ENCODE measurements around the gene UBE2J1. TPM values are rescaled to one million over a fixed set of nuclear protein-coding genes. Genes with fewer than 3 reads are reported as not detected.

UBE2J1 gene, protein sequence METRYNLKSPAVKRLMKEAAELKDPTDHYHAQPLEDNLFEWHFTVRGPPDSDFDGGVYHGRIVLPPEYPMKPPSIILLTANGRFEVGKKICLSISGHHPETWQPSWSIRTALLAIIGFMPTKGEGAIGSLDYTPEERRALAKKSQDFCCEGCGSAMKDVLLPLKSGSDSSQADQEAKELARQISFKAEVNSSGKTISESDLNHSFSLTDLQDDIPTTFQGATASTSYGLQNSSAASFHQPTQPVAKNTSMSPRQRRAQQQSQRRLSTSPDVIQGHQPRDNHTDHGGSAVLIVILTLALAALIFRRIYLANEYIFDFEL
- 33.3 TPM for total RNA-seq

DNA sequence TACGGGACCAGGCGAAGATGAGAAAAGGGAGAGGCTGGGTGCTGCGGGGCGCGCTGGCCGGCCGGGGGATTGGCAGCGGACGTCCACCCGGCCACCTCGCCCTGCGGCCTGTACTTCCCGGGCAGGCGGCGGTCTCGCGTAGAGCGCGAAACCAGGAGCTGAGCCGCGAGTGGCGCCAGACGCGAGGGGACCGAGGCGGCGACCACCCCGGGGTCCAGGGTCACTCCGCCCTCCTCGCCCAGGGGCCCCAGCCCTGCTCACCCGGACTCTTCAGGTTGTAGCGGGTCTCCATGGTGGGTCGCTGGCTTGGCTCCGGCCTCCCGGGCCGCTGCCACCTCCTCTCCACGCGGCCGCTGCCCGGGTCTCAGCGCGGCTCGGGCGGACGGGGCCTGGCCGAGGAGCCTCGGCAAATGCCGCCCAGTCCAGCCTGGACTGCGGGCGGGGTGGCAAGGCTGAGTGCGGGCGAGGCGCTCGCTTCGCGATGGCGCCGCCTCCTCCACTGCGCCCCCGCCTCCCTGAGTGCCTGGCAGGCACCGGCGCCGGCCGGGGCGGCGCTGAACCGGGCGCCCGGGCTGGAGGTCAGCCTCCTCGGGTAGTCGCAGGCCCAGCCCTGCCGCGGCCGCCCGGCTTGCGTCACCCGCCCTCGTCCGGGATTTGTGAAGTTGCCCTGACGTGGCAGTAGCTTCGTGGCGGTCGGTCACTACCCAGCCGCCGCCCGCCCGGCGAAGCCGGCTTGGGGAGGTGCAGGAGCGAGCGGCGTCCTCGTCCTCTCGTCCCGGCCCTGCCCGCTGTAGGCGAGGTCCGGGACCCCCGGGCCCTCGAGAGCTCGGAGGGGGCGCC lies at the start of gene UBE2J1:
Gene UBE2J1 (minus strand): TSS at position 445 of the 840 bp plus-strand sequence. CDS start 153 bp downstream, at position 292.

DNA sequence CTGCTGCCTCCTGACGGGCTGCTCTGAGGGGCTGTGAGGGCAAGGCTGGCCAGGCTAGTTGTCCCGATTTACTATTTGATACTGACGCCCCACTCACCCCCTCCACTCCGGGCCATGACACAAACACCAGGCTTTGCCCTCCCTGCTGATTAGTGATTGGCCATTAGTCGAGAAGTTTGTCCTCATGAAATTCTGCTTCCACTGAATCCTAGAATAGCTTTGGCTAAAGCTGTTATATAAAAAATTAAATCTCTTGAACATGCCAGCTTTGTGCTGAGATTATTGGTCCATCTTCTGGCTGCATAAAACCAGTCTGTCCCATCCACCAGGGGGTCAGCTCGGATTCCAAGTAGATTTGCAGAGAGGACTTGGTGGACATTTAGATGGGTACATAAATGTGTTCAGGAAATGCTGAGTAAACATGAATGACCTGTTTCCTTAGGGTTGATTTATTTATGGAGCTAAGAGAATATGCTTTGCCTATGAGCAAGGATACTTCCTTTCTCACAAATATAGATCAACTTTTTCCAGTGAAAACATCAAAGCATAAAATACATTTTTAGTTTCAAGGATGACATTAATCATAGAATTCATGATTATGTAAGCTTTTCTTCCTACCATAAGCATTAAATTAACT lies 37.2 kb downstream of the UBE2J1 start, which contains the start of gene GABRR2:
Gene GABRR2 (minus strand): TSS at position 51 of the 637 bp plus-strand sequence. CDS start 134 bp downstream, outside the sequence.

Other genes starting within 250 kb of the UBE2J1 start
- 7.6 TPM for gene SRSF12, start 234.7 kb downstream of the UBE2J1 start, total RNA-seq
- gene PM20D2, start 206.7 kb downstream of the UBE2J1 start, total RNA-seq, result 35.8 TPM
- gene GABRR1, start 135.4 kb downstream of the UBE2J1 start, total RNA-seq, result 2.0 TPM
- gene GABRR2, start 37.4 kb downstream of the UBE2J1 start, total RNA-seq, result 3.9 TPM
- gene RRAGD, start 59.6 kb upstream of the UBE2J1 start, total RNA-seq, result 57.9 TPM
- gene ANKRD6, start 80.4 kb upstream of the UBE2J1 start, total RNA-seq, result 22.6 TPM

All from metanephros (tissue), 1 donor.